Heart left ventricle (tissue), 16 donors: Measurements from ENCODE around the gene CPM. TPM values are rescaled to one million over a fixed set of nuclear protein-coding genes. Genes with fewer than 3 reads are reported as not detected.

ENCODE experiments used
- ATAC-seq, 4 donors: fragments of 200-7000 bp; cut with Tn5 transposase; one replicate each; pipeline ENCODE4 v1.9.1; 2020 to 2022; ENCODE audit warnings: moderate library complexity in 4 of 4, mild to moderate bottlenecking in 3 of 4, moderate number of reproducible peaks in 1 of 4
- DNase-seq, 5 donors: peaks; one replicate each; pipeline ENCODE4 v3.0.0-alpha.2; 2020
- H3K27ac ChIP-seq, 12 donors: fragments of 200-600 bp; sonication (generic) in 4 of 12; one replicate each; pipeline versions ENCODE4 v1.5.0 to v1.8.0; 2016 to 2022; ENCODE audit warnings: mild to moderate bottlenecking in 2 of 12
- H3K27me3 ChIP-seq, 9 donors: fragments of 200-600 bp; sonication (generic) in 2 of 9; one replicate each; pipeline versions ENCODE4 v1.5.1 to v1.8.0; 2016 to 2022; ENCODE audit warnings: mild to moderate bottlenecking in 3 of 9
- H3K36me3 ChIP-seq, 9 donors: fragments of 200-600 bp; sonication (generic) in 2 of 9; one replicate each; pipeline versions ENCODE4 v1.5.0 to v1.8.0; 2018 to 2022; ENCODE audit warnings: mild to moderate bottlenecking in 2 of 9
- H3K4me1 ChIP-seq, 12 donors: fragments of 200-600 bp; sonication (generic) in 4 of 12; one replicate each; pipeline versions ENCODE4 v1.5.0 to v1.8.0; 2016 to 2022; ENCODE audit warnings: mild to moderate bottlenecking in 3 of 12
- H3K4me3 ChIP-seq, 12 donors: fragments of 200-600 bp; sonication (generic) in 4 of 12; one replicate each; pipeline versions ENCODE4 v1.5.0 to v1.8.0; 2017 to 2022; ENCODE audit warnings: mild to moderate bottlenecking in 9 of 12, moderate library complexity in 4 of 12
- H3K9me3 ChIP-seq, 12 donors: fragments of 200-600 bp; sonication (generic) in 4 of 12; one replicate each; pipeline versions ENCODE4 v1.5.0 to v1.8.0; 2016 to 2022; ENCODE audit warnings: mild to moderate bottlenecking in 1 of 12
- POLR2A ChIP-seq, 2 donors: fragments of 450-650 bp; IDR thresholded peaks; one replicate each; pipeline ENCODE4 v1.6.1; 2017; ENCODE audit warnings: antibody characterized with exemption in 2 of 2, mild to moderate bottlenecking in 2 of 2, moderate library complexity in 2 of 2
- WGBS, 4 donors: extraction: QIAGEN DNeasy Blood & Tissue Kit in 2 of 4; methylation state at CpG; one replicate each; pipeline versions ENCODE4 v1.1.5 to v1.1.7; 2013 to 2018; 5-methylcytosine and 5-hydroxymethylcytosine counted together
- intact Hi-C, 10 donors: fragments of 100-400 bp; cut with DNase I; formaldehyde crosslinking; loops; one replicate each; pipeline versions ENCODE4 v1.11.1 to v1.14.2; 2022
- polyA plus RNA-seq, 2 donors: library from polyadenylated mRNA; stranded (reverse); fragments of 200-250 nt; gene quantifications; one replicate each; pipeline ENCODE4 v1.2.3, GENCODE V29; 2013
- total RNA-seq, 9 donors: library from RNA; depleted of rRNA in 2 of 9; stranded (reverse); fragments of >200 nt in 2 of 9; fragmentation: NEBNext Ultra II Directional in 3 of 9; extraction: Animal tissue kit (Norgen Biotek cat#: 25700) in 3 of 9; gene quantifications; one replicate each; pipeline versions ENCODE4 v1.1.0 to v1.2.4, GENCODE V29; 2016 to 2023
- TF ChIP-seq, protein P1 (sequence below), 12 donors: fragments of 200-600 bp; sonication (generic) in 4 of 12; IDR thresholded peaks; one replicate each; pipeline versions ENCODE4 v1.5.0 to v1.8.0; 2018 to 2022; ENCODE audit warnings: antibody characterized with exemption in 12 of 12, mild to moderate bottlenecking in 5 of 12
- donor health status: ischemic (EF 13 %, LVEDD 7.1; RV severe dilation, severe dysfunction).
- donor health status: healthy with polysubstance abuse.
- donor health status: DM: no; HTN: yes; CAD: no.
- donor health status: DM: no; HTN: no; CAD: no.
- donor health status: ischemic (EF 25% LVEDD 6.9; RV normal size, moderate dysfunction).
- donor health status: ischemic (EF 25% LVEDD 5.7; RV mildly dilated, moderate dysfunction).
- donor health status: healthy.
- donor health status: DM: yes; HTN: yes; CAD: no.
- donor health status: ischemic (EF 35%, LVEDD 5.7; RV mildly dilated, moderate dysfunction).
- donor health status: nonischemic (EF 11% LVEDD 7.7; RV severe dilation, severe dysfunction).
- donor health status: DM: yes; HTN: yes; CAD: no.
- donor health status: PGD.
- donor health status: ischemic (EF 29% LVEDD 5.4; RV normal size, mild dysfunction).
- donor health status: nonischemic (EF 23%, LVEDD 6.1; RV moderate dilation, normal function).

The CPM gene
- total and polyA plus RNA-seq, 11 donors, result 2.0 to 25.4 (median 8.8) TPM

DNA sequence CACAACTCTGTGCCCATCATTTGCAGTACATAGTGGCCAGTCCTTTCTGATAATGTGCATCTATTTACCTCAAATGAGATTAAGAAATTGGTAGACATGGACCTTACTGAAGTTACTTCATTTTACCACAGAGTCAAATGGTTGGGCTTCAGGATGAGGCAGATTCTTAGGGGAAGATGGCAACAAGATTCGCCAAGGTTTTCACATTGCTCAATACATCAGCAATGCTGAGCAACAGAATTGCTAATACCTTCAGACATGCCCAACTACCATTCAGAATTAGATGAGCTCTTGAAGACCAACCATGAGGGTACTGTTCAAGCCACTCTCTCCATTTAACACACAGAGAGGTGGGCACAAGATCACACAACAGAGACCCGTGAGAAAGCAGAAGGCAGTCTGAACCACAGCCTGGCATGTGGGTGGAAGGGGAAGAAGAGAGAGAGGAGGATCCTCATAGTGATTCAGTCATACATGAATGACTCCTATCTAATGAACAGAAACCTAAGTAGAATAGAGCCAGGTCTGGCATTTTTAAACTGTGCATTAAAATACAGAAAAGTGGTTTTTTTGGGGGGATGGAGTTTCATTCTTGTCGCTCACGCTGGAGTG lies 28.5 kb downstream of the CPM start:
- no peak overlapping the region for H3K27ac ChIP-seq
- no peaks in the 10 kb centered on the region for H3K9me3 ChIP-seq
- no peaks in the 10 kb centered on the region for H3K27me3 ChIP-seq
- intact Hi-C loops, result no loop called here
- H3K4me1 ChIP-seq, result peaks cover 0 to under 1% (median 0%) of the 10 kb centered on the region in 12 donors
- DNase-seq (no peak), ATAC-seq (no peak)
- H3K4me3 ChIP-seq, result no peak overlapping the region
- WGBS, 4 donors, result 67 to 94% (median 87%) methylated on average over 4 of the region's 4 CpGs
- TF ChIP-seq POLR2A (IDR thresholded peaks at IDR 0.05), result no peak
- TF ChIP-seq, protein P1, sequence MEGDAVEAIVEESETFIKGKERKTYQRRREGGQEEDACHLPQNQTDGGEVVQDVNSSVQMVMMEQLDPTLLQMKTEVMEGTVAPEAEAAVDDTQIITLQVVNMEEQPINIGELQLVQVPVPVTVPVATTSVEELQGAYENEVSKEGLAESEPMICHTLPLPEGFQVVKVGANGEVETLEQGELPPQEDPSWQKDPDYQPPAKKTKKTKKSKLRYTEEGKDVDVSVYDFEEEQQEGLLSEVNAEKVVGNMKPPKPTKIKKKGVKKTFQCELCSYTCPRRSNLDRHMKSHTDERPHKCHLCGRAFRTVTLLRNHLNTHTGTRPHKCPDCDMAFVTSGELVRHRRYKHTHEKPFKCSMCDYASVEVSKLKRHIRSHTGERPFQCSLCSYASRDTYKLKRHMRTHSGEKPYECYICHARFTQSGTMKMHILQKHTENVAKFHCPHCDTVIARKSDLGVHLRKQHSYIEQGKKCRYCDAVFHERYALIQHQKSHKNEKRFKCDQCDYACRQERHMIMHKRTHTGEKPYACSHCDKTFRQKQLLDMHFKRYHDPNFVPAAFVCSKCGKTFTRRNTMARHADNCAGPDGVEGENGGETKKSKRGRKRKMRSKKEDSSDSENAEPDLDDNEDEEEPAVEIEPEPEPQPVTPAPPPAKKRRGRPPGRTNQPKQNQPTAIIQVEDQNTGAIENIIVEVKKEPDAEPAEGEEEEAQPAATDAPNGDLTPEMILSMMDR (IDR thresholded peaks at IDR 0.05), result no peak
- H3K36me3 ChIP-seq, result no peaks in the 10 kb centered on the region

DNA sequence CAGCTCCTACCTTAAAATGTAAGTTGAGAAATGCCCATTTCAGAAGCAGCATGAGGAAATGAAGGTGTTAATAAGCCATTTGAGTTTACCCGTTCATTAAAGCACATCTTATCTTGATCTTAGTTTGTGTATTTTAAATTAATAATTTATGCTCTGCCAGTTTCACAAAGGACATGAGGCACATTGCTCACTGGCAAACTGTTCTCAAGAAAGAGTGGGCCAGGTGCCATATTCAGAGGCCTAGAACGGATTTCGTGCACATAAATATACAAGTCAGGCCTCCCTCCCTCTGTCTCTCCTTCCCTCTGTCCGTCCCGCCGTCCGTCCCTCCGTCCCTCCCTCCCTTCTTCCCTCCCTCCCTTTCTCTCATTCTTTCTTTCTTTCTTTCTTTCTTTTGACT lies 29.5 kb downstream of the CPM start:
- H3K9me3 ChIP-seq, result no peaks in the 10 kb centered on the region
- H3K27ac ChIP-seq, result no peak overlapping the region
- no peaks in the 10 kb centered on the region for H3K27me3 ChIP-seq
- H3K36me3 ChIP-seq, result no peaks in the 10 kb centered on the region
- ATAC-seq (no peak), DNase-seq (no peak)
- H3K4me3 ChIP-seq, result no peak overlapping the region
- intact Hi-C loops, result no loop called here
- no peak for TF ChIP-seq POLR2A (IDR thresholded peaks at IDR 0.05)
- TF ChIP-seq, protein P1 (IDR thresholded peaks at IDR 0.05), result no peak
- 89 to 94% (median 92%) methylated on average over 8 of the region's 8 CpGs for WGBS, 4 donors
- H3K4me1 ChIP-seq, result peaks cover 0 to 5% (median 0%) of the 10 kb centered on the region in 12 donors

DNA sequence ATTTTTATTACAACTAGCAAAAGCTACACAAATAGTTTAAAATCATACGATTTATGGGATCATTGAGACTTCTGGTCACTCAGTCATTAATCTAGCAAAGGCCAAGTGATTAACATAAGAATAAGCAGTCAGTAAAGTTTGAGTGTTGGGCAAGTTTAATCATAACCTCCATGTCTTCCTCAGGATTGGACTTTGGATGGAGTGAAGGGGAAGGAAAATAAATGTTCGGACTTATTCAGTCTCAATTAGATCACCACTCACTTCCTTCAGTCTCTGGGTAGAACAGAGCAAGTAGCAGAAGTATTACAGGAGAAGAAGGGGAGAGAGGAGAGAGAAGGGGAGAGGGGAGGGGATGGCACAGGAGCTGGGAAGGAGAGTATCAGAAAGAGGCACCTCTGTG lies 31.4 kb downstream of the CPM start:
- Histone ChIP-seq H3K4me1 (peaks cover 0 to 8% (median 0%) of the 10 kb centered on the region in 12 donors), H3K9me3 (no peaks in the 10 kb centered on the region), H3K27me3 (no peaks in the 10 kb centered on the region), H3K27ac (no peak overlapping the region), H3K4me3 (no peak overlapping the region), H3K36me3 (no peaks in the 10 kb centered on the region)
- 86 to 92% (median 89%) methylated on average over 2 of the region's 2 CpGs for WGBS, 4 donors
- TF ChIP-seq, protein P1 (IDR thresholded peaks at IDR 0.05), result no peak
- TF ChIP-seq POLR2A (IDR thresholded peaks at IDR 0.05), result no peak
- ATAC-seq (no peak), DNase-seq (no peak)
- intact Hi-C loops, result no loop called here

DNA sequence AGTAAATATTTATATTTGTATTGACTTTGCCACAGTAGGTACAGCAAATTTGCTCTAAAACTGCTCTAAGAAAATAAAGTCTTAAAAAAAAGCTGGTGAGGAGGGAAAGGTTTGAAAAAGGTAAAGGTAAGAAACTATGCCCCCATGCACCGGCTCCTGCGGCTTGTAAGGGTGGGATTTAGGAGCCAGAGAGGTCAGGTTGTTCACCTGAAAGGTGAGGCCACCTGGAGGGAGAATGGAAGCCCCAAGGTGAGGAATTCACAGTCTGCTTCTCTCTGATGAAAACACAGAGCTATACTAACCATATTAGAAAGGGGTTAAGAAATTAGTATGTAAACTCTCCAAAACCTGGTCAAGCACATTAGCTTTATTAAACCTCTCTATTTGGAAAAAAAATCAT lies 31.8 kb downstream of the CPM start:
- H3K27ac ChIP-seq, result no peak overlapping the region
- peaks cover 0 to 9% (median 0%) of the 10 kb centered on the region in 12 donors for H3K4me1 ChIP-seq
- no peaks in the 10 kb centered on the region for H3K36me3 ChIP-seq
- H3K4me3 ChIP-seq, result no peak overlapping the region
- 78 to 92% (median 86%) methylated on average over 2 of the region's 2 CpGs for WGBS, 4 donors
- H3K27me3 ChIP-seq, result no peaks in the 10 kb centered on the region
- TF ChIP-seq, protein P1 (IDR thresholded peaks at IDR 0.05), result no peak
- no peak for TF ChIP-seq POLR2A (IDR thresholded peaks at IDR 0.05)
- ATAC-seq, result no peak
- H3K9me3 ChIP-seq, result no peaks in the 10 kb centered on the region
- no peak for DNase-seq
- intact Hi-C loops, result no loop called here
